ENCODE results near the gene DNAL4. TPM values are rescaled to one million over a fixed set of nuclear protein-coding genes. Genes with fewer than 3 reads are reported as not detected.
A peak's percentile ranks its signal among the peaks of the same experiment; 100 is the strongest.
"Not testable (repeated sequence)": the region's sequence is repeated elsewhere in the genome, so short reads cannot be mapped to it uniquely, and the experiment has no call there.

DNAL4 gene
- total RNA-seq, 4 donors from 2014 or later, result 9.3 to 15.2 (median 12.8) TPM

GRCh38 chr22:38811241-38811640 lies 17.3 kb upstream of the DNAL4 start:
- 90% methylated on average over 2 of the region's 2 CpGs for WGBS
- H3K9me3 ChIP-seq, result peaks cover 0 to 14% (median 9%) of the 10 kb centered on the region in 4 donors
- intact Hi-C loops (cut with DNase I), result no loop called here
- no peak for TF ChIP-seq POLR2A (IDR thresholded peaks at IDR 0.05; ENCODE audit: low read depth)
- TF ChIP-seq EP300 (IDR thresholded peaks at IDR 0.05), result no peak
- no peak overlapping the region for H3K27ac ChIP-seq (replicated peaks in 1 of 4)
- no peaks in the 10 kb centered on the region for H3K36me3 ChIP-seq
- H3K4me3 ChIP-seq, result no peak overlapping the region
- no peak for DNase-seq (ENCODE audit: extremely low spot score)
- H3K4me1 ChIP-seq, result no peaks in the 10 kb centered on the region
- no peaks in the 10 kb centered on the region for H3K27me3 ChIP-seq

GRCh38 chr22:38805041-38805593 lies 11.2 kb upstream of the DNAL4 start:
- WGBS, result 72% methylated on average over 8 of the region's 8 CpGs
- not testable (repeated sequence) for DNase-seq (ENCODE audit: extremely low spot score)

GRCh38 chr22:38802671-38803121 lies 8.8 kb upstream of the DNAL4 start:
- peak overlapping the region in 3 of 4 donors; percentile 5 to 40 (median 27) for H3K27ac ChIP-seq (replicated peaks in 1 of 4)
- DNase-seq (ENCODE audit: extremely low spot score), result no peak
- intact Hi-C loops (cut with DNase I), result no loop called here

More at GRCh38 chr22:38805041-38805593, 11.2 kb upstream of the DNAL4 start:
- H3K36me3 ChIP-seq; H3K9me3 ChIP-seq; H3K4me3 ChIP-seq; H3K27ac ChIP-seq (replicated peaks in 1 of 4); intact Hi-C loops (cut with DNase I); H3K27me3 ChIP-seq: not testable (repeated sequence)
- peaks cover 0 to 15% (median 11%) of the 10 kb centered on the region in 4 donors for H3K4me1 ChIP-seq

GRCh38 chr22:38799265-38800002 lies 5.5 kb upstream of the DNAL4 start:
- H3K4me3 ChIP-seq, result no peak overlapping the region
- no peak for TF ChIP-seq CTCF (IDR thresholded peaks at IDR 0.05)
- TF ChIP-seq POLR2AphosphoS5 (IDR thresholded peaks at IDR 0.05), result no peak
- TF ChIP-seq POLR2A (IDR thresholded peaks at IDR 0.05; ENCODE audit: low read depth), result no peak
- TF ChIP-seq EP300 (IDR thresholded peaks at IDR 0.05), result no peak
- no peaks in the 10 kb centered on the region for H3K36me3 ChIP-seq
- H3K4me1 ChIP-seq, result peaks cover 2 to 17% (median 14%) of the 10 kb centered on the region in 4 donors
- no peaks in the 10 kb centered on the region for H3K9me3 ChIP-seq
- no peak overlapping the region for H3K27ac ChIP-seq (replicated peaks in 1 of 4)
- DNase-seq (ENCODE audit: extremely low spot score), result no peak
- H3K27me3 ChIP-seq, result peaks cover 0 to 10% (median 0%) of the 10 kb centered on the region in 4 donors
- intact Hi-C loops (cut with DNase I), result no loop called here
- 73% methylated on average over 6 of the region's 6 CpGs for whole genome bisulfite sequencing

More at GRCh38 chr22:38802671-38803121, 8.8 kb upstream of the DNAL4 start:
- H3K9me3 ChIP-seq, result no peaks in the 10 kb centered on the region
- peaks cover 0 to 15% (median 11%) of the 10 kb centered on the region in 4 donors for H3K4me1 ChIP-seq
- no peak overlapping the region for H3K4me3 ChIP-seq
- TF ChIP-seq EP300 (IDR thresholded peaks at IDR 0.05), result no peak
- TF ChIP-seq POLR2AphosphoS5 (IDR thresholded peaks at IDR 0.05), result peak; percentile 30 to 50
- no peak for TF ChIP-seq POLR2A (IDR thresholded peaks at IDR 0.05; ENCODE audit: low read depth)
- no peaks in the 10 kb centered on the region for H3K36me3 ChIP-seq
- peaks cover 0 to 10% (median 0%) of the 10 kb centered on the region in 4 donors for H3K27me3 ChIP-seq
- 28% methylated on average over 10 of the region's 10 CpGs for WGBS

- Histone ChIP-seq H3K9me3 (no peaks in the 10 kb centered on the region), H3K27ac (replicated peaks in 1 of 4) (no peak overlapping the region), H3K36me3 (no peaks in the 10 kb centered on the region), H3K27me3 (peaks cover 0 to 10% (median 0%) of the 10 kb centered on the region in 4 donors), H3K4me3 (no peak overlapping the region), H3K4me1 (peaks cover 4 to 21% (median 17%) of the 10 kb centered on the region in 4 donors)
- DNase-seq (ENCODE audit: extremely low spot score), result no peak
- TF ChIP-seq POLR2A (IDR thresholded peaks at IDR 0.05; ENCODE audit: low read depth) (no peak), CTCF (IDR thresholded peaks at IDR 0.05) (no peak), EP300 (IDR thresholded peaks at IDR 0.05) (no peak), POLR2AphosphoS5 (IDR thresholded peaks at IDR 0.05) (no peak)
- intact Hi-C loops (cut with DNase I), result no loop called here
- WGBS, result 82% methylated on average over 5 of the region's 5 CpGs
These were observed 4.6 kb upstream of the DNAL4 start for GRCh38 chr22:38798496-38798895.

GRCh38 chr22:38796262-38796957 lies 2.5 kb upstream of the DNAL4 start:
- Histone ChIP-seq H3K36me3 (no peaks in the 10 kb centered on the region), H3K4me3 (no peak overlapping the region), H3K27ac (replicated peaks in 1 of 4) (no peak overlapping the region), H3K27me3 (peaks cover 0 to 10% (median 0%) of the 10 kb centered on the region in 4 donors), H3K9me3 (no peaks in the 10 kb centered on the region), H3K4me1 (peaks cover 14 to 18% (median 17%) of the 10 kb centered on the region in 4 donors)
- TF ChIP-seq CTCF (IDR thresholded peaks at IDR 0.05) (no peak), EP300 (IDR thresholded peaks at IDR 0.05) (no peak), POLR2AphosphoS5 (IDR thresholded peaks at IDR 0.05) (no peak), POLR2A (IDR thresholded peaks at IDR 0.05; ENCODE audit: low read depth) (no peak)
- WGBS, result 85% methylated on average over 12 of the region's 12 CpGs
- intact Hi-C loops (cut with DNase I), result no loop called here
- DNase-seq (ENCODE audit: extremely low spot score), result no peak

Measured in esophagus muscularis mucosa (tissue), 4 donors.